Ectodermal cell (in vitro differentiated cells): ENCODE results near the gene TFF3.

Experiments used
- H3K27ac ChIP-seq: 2 replicates; pipeline ENCODE4 v1.7.0; 2013; ENCODE audit warnings: mild to moderate bottlenecking, low read depth, low read length; ENCODE audit not compliant: insufficient read depth, poor library complexity, severe bottlenecking
- H3K27me3 ChIP-seq: 2 replicates; pipeline ENCODE4 v1.7.0; 2013; ENCODE audit warnings: mild to moderate bottlenecking, low read length; ENCODE audit not compliant: insufficient read depth, control insufficient read depth, poor library complexity, severe bottlenecking
- H3K36me3 ChIP-seq: one replicate; pipeline ENCODE4 v1.7.0; 2013; ENCODE audit warnings: low read length; ENCODE audit not compliant: control insufficient read depth, insufficient read depth
- H3K4me1 ChIP-seq: one replicate; pipeline ENCODE4 v1.7.0; 2013; ENCODE audit warnings: low read length; ENCODE audit not compliant: control insufficient read depth, insufficient read depth
- H3K4me3 ChIP-seq: 2 replicates; pipeline ENCODE4 v1.7.0; 2013; ENCODE audit warnings: low read depth, low read length, control low read depth; ENCODE audit not compliant: insufficient read depth
- H3K9me3 ChIP-seq: 2 replicates; pipeline ENCODE4 v1.7.0; 2013; ENCODE audit warnings: mild to moderate bottlenecking, low read length, moderate library complexity; ENCODE audit not compliant: control insufficient read depth
- WGBS, 2 experiments: methylation state at CpG; one replicate each; pipeline ENCODE4 v1.1.7; 2013; ENCODE audit warnings: missing lambda C conversion rate in 2 of 2; 5-methylcytosine and 5-hydroxymethylcytosine counted together

The TFF3 gene

GRCh38 chr21:42280356-42281180, 34.6 kb downstream of the TFF3 start:
- H3K4me1 ChIP-seq, result no peaks in the 10 kb centered on the region
- WGBS, 2 experiments, result 93 to 94% methylated on average over 22 of the region's 22 CpGs
- no peaks in the 10 kb centered on the region for H3K36me3 ChIP-seq
- no peak overlapping the region for H3K4me3 ChIP-seq
- H3K27ac ChIP-seq, result no peak overlapping the region
- no peaks in the 10 kb centered on the region for H3K27me3 ChIP-seq
- H3K9me3 ChIP-seq, result no peaks in the 10 kb centered on the region

DNA sequence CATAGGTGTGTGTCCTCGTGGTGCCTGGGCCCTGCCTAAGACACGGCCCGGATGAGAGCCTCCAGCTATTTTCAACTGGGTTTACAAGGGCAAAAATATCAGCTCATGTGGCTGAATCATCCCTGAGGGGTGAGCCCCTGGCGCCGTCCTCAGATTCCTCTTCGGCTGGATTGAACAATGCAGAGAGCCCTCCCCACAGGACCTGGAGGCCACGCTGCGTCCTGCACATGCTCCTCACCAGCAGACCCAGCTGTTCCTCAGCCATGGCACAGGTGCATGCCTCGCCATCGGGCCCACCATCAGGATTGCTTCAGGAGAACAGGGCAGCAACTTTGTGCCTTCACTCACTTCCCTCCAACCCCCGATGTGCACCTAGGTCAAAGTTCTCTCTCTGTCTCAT, 35.3 kb downstream of the TFF3 start:
- WGBS, 2 experiments, result 94 to 95% methylated on average over 11 of the region's 11 CpGs
- no peaks in the 10 kb centered on the region for H3K4me1 ChIP-seq
- H3K27me3 ChIP-seq, result no peaks in the 10 kb centered on the region
- H3K27ac ChIP-seq, result no peak overlapping the region
- no peaks in the 10 kb centered on the region for H3K9me3 ChIP-seq
- no peak overlapping the region for H3K4me3 ChIP-seq
- no peaks in the 10 kb centered on the region for H3K36me3 ChIP-seq

GRCh38 chr21:42279341-42279871, 35.8 kb downstream of the TFF3 start:
- no peak overlapping the region for H3K27ac ChIP-seq
- H3K9me3 ChIP-seq, result no peaks in the 10 kb centered on the region
- no peak overlapping the region for H3K4me3 ChIP-seq
- H3K27me3 ChIP-seq, result no peaks in the 10 kb centered on the region
- no peaks in the 10 kb centered on the region for H3K36me3 ChIP-seq
- no peaks in the 10 kb centered on the region for H3K4me1 ChIP-seq
- 90 to 92% methylated on average over 20 of the region's 20 CpGs for WGBS, 2 experiments

DNA sequence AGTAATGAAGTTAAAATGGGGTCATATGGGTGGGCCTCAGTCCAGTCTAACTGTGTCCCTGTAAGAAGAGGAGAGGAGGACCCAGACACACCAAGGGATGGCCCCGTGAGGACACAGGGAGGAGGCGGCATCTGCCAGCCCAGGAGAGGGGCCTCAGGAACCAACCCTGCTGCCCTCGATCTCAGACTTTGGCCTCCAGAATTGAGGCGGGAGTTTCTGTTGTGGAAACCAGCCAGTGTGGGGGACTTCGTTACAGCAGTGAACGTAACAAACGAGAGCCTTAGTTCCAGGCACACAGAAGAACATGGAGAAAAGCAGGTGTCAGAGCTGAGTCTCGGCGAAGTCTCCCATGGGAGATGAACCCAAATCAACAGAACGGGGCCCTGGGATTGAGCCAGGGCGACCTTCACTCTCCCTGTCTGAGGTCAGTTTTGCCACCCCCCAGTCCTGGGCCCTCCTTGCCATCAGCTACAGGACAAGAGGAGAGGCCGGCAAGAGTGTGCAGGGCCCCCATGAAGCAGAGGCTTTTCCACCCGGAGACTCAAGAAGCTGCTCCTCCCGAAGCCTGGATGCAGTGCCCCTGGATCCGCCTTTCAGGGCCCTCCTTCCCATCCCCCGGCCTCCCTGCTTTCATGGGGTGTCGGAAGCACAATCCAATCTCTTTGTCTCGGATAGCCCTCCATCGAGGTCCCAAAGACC, 36.6 kb downstream of the TFF3 start:
- 88 to 89% methylated on average over 19 of the region's 19 CpGs for WGBS, 2 experiments
- no peaks in the 10 kb centered on the region for H3K9me3 ChIP-seq
- no peaks in the 10 kb centered on the region for H3K4me1 ChIP-seq
- H3K27me3 ChIP-seq, result no peaks in the 10 kb centered on the region
- no peak overlapping the region for H3K4me3 ChIP-seq
- H3K36me3 ChIP-seq, result no peaks in the 10 kb centered on the region
- no peak overlapping the region for H3K27ac ChIP-seq

DNA sequence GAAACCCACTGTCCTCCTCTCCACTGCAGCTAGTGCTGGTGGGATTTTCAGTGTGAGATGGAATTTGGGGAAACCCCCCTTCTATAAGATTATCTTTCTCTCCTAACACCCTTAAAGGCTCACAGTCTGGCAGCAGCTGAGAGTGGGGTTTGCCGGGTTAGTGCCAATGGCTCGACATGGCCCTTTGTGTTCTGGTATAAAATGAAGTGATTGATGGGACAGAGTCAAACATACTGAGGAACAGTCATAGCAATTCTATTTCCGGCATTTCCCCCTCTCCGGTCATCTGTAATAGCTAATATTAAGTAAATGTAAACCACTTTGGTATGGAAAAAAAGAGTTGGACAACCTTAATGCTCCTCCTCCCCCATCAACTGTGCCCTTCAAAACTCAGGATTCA, 37.6 kb downstream of the TFF3 start:
- 96 to 99% methylated on average over 2 to 3 of the region's 4 CpGs for WGBS, 2 experiments
- Histone ChIP-seq H3K9me3 (no peaks in the 10 kb centered on the region), H3K4me1 (no peaks in the 10 kb centered on the region), H3K36me3 (no peaks in the 10 kb centered on the region), H3K27me3 (no peaks in the 10 kb centered on the region), H3K27ac (no peak overlapping the region), H3K4me3 (no peak overlapping the region)

DNA sequence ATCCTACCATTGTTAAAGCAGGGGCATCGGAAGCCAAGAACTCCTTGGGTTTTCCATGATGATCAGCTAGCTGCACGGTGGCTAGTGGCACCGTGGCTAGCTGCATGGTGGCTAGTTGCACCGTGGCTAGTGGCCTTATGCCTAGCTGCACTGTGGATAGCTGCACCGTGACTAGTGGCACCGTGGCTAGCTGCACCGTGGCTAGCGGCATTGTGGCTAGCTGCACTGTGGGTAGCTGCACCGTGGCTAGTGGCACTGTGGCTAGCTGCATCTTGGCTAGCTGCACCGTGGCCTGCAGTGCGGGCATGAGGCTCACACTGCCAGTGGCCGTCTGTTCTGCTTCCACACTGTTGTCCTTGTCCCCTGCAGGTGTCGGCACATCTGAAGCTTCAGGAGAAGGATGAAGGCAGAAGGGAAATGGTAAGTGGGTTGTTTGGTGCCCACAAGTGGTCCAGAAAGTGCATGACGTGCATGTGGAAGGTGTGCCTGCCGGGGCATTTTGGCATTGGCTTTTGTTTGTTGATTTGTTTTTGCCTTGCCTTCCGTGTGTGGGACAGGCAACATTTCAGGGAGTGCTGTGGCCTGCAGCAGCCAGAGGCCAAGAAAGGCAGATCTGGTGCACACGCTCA, 38.6 kb downstream of the TFF3 start:
- H3K9me3 ChIP-seq, result no peaks in the 10 kb centered on the region
- H3K4me1 ChIP-seq, result no peaks in the 10 kb centered on the region
- 94 to 95% methylated on average over 17 of the region's 17 CpGs for WGBS, 2 experiments
- no peak overlapping the region for H3K27ac ChIP-seq
- no peaks in the 10 kb centered on the region for H3K27me3 ChIP-seq
- no peaks in the 10 kb centered on the region for H3K36me3 ChIP-seq
- H3K4me3 ChIP-seq, result no peak overlapping the region

- no peak overlapping the region for H3K4me3 ChIP-seq
- 93% methylated on average over 13 of the region's 13 CpGs for WGBS, 2 experiments
- H3K27ac ChIP-seq, result no peak overlapping the region
- H3K27me3 ChIP-seq, result no peaks in the 10 kb centered on the region
- no peaks in the 10 kb centered on the region for H3K9me3 ChIP-seq
- H3K36me3 ChIP-seq, result no peaks in the 10 kb centered on the region
- H3K4me1 ChIP-seq, result no peaks in the 10 kb centered on the region
Observed at GRCh38 chr21:42276076-42276475, 39.1 kb downstream of the TFF3 start.

DNA sequence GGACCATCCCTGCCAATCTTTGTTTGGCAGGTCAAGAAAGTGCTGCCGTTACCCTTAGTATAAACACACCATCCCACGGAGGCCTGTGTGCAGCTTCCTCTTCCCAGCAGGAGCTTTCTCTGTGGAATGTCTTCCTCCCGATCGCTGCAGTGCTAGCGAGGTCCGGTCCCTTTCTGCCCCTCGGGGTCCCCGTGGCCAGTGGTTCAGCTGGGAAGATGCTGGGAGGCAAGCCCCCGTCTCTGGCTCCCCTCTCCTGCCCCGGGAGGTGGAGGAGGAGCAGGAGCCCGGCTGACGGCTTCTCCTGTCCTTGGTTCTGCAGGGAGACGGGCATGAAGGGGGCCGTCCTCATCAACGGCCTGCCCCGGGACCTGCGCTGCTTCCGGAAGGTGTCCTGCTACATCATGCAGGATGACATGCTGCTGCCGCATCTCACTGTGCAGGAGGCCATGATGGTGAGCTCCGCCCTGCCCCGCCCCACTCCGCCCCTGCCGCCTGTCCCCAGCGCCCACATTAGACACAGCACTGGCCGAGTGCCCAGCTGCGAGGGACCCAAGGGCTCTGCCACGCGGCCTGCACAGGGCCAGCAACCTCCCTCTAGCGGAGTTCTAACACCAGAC, 42.1 kb downstream of the TFF3 start:
- H3K4me1 ChIP-seq, result no peaks in the 10 kb centered on the region
- H3K27me3 ChIP-seq, result no peaks in the 10 kb centered on the region
- H3K4me3 ChIP-seq, result no peak overlapping the region
- no peaks in the 10 kb centered on the region for H3K9me3 ChIP-seq
- H3K27ac ChIP-seq, result no peak overlapping the region
- no peaks in the 10 kb centered on the region for H3K36me3 ChIP-seq
- WGBS, 2 experiments, result 83 to 86% methylated on average over 29 of the region's 29 CpGs

- Histone ChIP-seq H3K27me3 (no peaks in the 10 kb centered on the region), H3K4me1 (no peaks in the 10 kb centered on the region), H3K36me3 (no peaks in the 10 kb centered on the region), H3K4me3 (no peak overlapping the region), H3K9me3 (no peaks in the 10 kb centered on the region), H3K27ac (no peak overlapping the region)
- 92 to 95% methylated on average over 15 of the region's 15 CpGs for WGBS, 2 experiments
Observed at GRCh38 chr21:42272109-42272962, 42.9 kb downstream of the TFF3 start.
